Brain microvascular endothelial cell (primary cell): ENCODE data around the gene DFFB.

Experiments used
- DNase-seq: peaks from one replicate; pipeline ENCODE4 v3.0.0-alpha.2; 2020
- H3K27ac ChIP-seq: fragments of 250-450 bp; sonication (Bioruptor Pico); 2 replicates; pipeline ENCODE4 v1.5.1; 2020; ENCODE audit warnings: mild to moderate bottlenecking, moderate library complexity
- H3K27me3 ChIP-seq: fragments of 250-450 bp; sonication (Bioruptor Pico); replicated peaks from 2 replicates; pipeline ENCODE4 v1.5.1; 2020; ENCODE audit warnings: mild to moderate bottlenecking
- H3K36me3 ChIP-seq: fragments of 250-450 bp; sonication (Bioruptor Pico); replicated peaks from 2 replicates; pipeline ENCODE4 v1.5.1; 2020; ENCODE audit warnings: mild to moderate bottlenecking
- H3K4me3 ChIP-seq: 2 replicates; pipeline ENCODE4 v1.5.1; 2011; ENCODE audit warnings: low read depth, mild to moderate bottlenecking, control low read depth, low read length, moderate library complexity
- in situ Hi-C: cut with HindIII; loops from 2 replicates; pipeline ENCODE4 v1.10.0; 2017; ENCODE audit warnings: low sequenced_read_pairs, low pct_ligation_motif_present
- TF ChIP-seq, protein P1 (sequence below): IDR thresholded peaks from 2 replicates; pipeline ENCODE4 v1.5.1; 2011; ENCODE audit warnings: low read depth, mild to moderate bottlenecking, moderate library complexity, low read length, control low read depth, inconsistent platforms; ENCODE audit errors: missing control alignments

The DFFB gene

DNA sequence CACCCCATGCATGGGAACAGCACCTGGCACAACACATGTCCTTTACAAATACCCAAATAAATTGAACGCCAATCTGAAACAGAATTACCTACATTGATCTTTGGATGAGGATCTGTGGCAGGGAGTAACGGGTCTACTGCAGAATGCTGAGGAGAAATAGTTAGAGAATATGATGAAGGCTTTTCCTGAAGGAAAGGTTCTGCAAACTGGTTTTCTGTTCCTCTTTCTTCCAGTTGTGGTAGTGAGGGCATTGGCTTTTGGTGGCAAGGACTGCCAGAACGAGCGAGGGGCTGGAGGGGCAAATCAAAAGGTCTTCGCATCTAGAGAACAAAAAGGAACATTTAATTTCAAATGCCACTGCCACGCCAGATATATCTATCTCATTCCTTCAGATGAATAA lies 20.1 kb upstream of the DFFB start:
- H3K4me3 ChIP-seq = no peak overlapping the region
- DNase-seq = no peak
- TF ChIP-seq, protein P1, sequence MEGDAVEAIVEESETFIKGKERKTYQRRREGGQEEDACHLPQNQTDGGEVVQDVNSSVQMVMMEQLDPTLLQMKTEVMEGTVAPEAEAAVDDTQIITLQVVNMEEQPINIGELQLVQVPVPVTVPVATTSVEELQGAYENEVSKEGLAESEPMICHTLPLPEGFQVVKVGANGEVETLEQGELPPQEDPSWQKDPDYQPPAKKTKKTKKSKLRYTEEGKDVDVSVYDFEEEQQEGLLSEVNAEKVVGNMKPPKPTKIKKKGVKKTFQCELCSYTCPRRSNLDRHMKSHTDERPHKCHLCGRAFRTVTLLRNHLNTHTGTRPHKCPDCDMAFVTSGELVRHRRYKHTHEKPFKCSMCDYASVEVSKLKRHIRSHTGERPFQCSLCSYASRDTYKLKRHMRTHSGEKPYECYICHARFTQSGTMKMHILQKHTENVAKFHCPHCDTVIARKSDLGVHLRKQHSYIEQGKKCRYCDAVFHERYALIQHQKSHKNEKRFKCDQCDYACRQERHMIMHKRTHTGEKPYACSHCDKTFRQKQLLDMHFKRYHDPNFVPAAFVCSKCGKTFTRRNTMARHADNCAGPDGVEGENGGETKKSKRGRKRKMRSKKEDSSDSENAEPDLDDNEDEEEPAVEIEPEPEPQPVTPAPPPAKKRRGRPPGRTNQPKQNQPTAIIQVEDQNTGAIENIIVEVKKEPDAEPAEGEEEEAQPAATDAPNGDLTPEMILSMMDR = no peak
- H3K27me3 ChIP-seq = no peaks in the 10 kb centered on the region
- H3K27ac ChIP-seq = no peak overlapping the region
- H3K36me3 ChIP-seq = peaks cover 28% of the 10 kb centered on the region
- in situ Hi-C loops = no loop called here

DNA sequence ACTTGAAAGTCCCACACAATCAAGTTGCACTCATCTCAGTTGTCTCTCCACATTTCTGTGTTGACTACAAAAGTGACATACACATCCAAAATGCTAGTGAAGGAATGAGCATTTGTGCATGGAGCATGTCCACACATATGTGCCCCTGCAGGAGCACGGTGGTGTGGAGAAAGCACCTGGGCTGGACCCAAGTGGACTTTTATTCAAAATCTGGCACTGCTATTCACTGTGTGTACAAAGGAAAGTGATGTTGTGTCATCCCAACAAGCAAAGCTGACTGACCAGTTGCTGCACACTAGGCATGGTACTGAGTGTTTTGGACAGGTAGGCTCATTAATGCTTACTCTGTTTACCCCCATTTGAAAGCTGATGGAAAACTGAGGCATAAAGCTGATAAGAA lies 19.6 kb upstream of the DFFB start:
- H3K36me3 ChIP-seq = peaks cover 28% of the 10 kb centered on the region
- in situ Hi-C loops = no loop called here
- H3K27me3 ChIP-seq = no peaks in the 10 kb centered on the region
- no peak overlapping the region for H3K27ac ChIP-seq
- H3K4me3 ChIP-seq = no peak overlapping the region
- no peak for DNase-seq
- TF ChIP-seq, protein P1 = no peak

DNA sequence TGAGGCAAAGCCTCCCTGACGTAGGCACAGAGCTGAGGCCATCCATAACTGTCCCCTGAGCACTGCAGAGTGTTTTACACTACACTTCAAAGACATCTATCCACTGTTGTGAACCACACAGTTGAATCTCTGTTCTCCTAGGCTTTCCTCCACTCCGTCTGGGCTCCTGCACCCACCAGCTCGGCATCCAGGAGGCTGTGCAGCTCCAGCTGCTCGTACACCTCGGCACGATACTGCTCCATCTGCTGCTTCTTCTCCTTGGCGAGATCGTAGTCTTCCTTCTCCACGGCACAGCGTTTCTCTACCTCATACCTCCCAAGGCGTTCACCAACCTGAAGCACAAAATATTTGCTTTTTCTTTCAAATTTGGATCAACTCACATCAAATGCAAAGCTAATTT lies 18.5 kb upstream of the DFFB start:
- TF ChIP-seq, protein P1 = no peak
- H3K4me3 ChIP-seq = no peak overlapping the region
- no peak for DNase-seq
- no peaks in the 10 kb centered on the region for H3K27me3 ChIP-seq
- H3K27ac ChIP-seq = no peak overlapping the region
- in situ Hi-C loops = no loop called here
- peaks cover 26% of the 10 kb centered on the region for H3K36me3 ChIP-seq

DNA sequence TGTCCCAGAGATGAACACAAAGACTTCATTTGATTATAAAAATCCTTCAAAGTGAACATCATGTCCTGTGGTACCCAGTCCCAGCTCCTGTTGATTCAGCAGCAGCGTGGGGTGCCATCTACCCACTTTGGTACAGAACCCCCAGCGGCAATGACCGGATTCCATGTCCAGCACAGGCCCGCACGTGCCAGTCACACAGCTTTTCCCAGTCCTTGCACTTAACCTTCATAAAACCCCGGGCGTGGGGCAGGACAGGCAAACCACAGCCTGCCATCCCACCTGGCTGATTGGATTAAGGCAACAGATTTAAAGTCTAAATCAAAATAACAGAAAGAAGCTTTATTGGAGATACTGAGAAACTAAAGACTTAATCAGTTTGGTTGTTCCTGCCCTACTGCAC lies 15.8 kb upstream of the DFFB start:
- Histone ChIP-seq H3K4me3 (no peak overlapping the region), H3K36me3 (peaks cover 26% of the 10 kb centered on the region), H3K27ac (no peak overlapping the region), H3K27me3 (no peaks in the 10 kb centered on the region)
- DNase-seq = no peak
- TF ChIP-seq, protein P1 = no peak
- in situ Hi-C loops = no loop called here

DNA sequence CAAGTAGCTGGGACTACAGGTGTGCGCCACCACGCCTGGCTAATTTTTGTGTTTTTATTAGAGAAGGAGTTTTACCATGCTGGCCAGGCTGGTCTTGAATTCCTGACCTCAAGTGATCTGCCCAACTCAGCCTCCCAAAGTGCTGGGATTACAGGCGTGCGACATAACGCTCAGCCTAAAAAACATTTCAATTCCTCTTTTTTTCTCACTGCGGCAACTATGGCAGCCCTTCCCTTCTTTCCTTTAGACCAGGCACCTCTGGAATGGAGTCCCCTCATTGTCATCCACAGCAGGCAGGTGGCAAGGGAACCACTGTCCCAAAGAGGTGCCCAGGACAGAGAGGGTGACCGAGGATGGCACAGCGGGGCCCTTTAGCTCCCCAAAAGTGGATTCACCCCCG lies 14.4 kb upstream of the DFFB start:
- TF ChIP-seq, protein P1 = no peak
- DNase-seq = no peak
- H3K27ac ChIP-seq = no peak overlapping the region
- in situ Hi-C loops = no loop called here
- H3K27me3 ChIP-seq = no peaks in the 10 kb centered on the region
- H3K36me3 ChIP-seq = peaks cover 24% of the 10 kb centered on the region
- no peak overlapping the region for H3K4me3 ChIP-seq

DNA sequence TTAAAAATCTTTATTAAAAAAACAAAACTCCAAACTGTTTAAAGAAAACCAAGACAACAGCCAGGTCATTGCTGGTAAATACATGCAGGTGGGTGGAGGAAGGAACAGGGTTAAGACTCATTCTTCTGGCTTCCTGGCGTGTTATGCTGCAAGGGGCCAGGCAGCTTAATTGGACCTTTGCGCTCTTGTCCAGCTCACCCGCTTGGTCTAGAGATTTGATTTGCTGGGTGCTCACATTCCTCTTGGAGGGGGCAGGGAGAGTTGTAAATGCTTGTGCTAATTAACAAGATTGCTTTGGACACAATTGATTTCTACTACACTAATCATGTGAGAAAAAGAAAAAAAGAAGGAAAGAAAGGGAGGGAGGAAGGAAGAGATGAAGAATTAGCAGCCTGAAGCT lies 10.7 kb upstream of the DFFB start:
- DNase-seq = no peak
- Histone ChIP-seq H3K4me3 (no peak overlapping the region), H3K27ac (no peak overlapping the region), H3K36me3 (peaks cover 19% of the 10 kb centered on the region), H3K27me3 (no peaks in the 10 kb centered on the region)
- TF ChIP-seq, protein P1 = no peak
- in situ Hi-C loops = no loop called here
